Measurements from ENCODE around the gene IHH. TPM values are rescaled to one million over a fixed set of nuclear protein-coding genes. Genes with fewer than 3 reads are reported as not detected.

The IHH gene
- total and polyA plus RNA-seq, 2 experiments from 2014 or later: 23.0 to 36.3 TPM

DNA sequence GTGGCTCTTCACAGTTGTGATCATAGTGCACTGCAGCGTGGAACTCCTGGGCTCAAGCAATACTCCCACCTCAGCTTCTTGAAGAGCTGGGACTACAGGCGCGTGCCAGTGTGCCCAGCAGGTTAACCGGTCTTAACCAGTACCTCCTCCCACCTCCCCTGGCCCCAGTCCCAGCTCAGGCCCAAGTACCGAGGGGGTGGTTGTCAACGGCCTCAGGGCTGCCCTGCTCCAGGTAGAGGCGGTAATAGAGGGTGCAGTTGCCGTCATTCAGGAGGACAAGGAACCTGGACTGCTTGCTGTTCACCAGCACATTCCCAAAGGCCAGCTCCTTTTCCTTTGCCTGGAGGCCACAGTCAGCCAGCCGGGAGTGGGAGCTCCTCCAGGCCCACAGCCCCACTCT is 39.1 kb downstream of the IHH start:
- no peaks in the 10 kb centered on the region for H3K4me1 ChIP-seq (ENCODE audit: insufficient read depth)
- no peak overlapping the region for H3K4me3 ChIP-seq
- no peak overlapping the region for H3K27ac ChIP-seq
- H3K36me3 ChIP-seq (replicated peaks; ENCODE audit: insufficient read depth, low read depth): no peaks in the 10 kb centered on the region
- 75% methylated on average over 9 of the region's 9 CpGs for WGBS (ENCODE audit: low lambda C conversion rate, missing lambda C conversion rate)
- no peaks in the 10 kb centered on the region for H4K20me1 ChIP-seq (ENCODE audit: insufficient read depth, poor library complexity, severe bottlenecking)
- no peak overlapping the region for H3K4me2 ChIP-seq
- H3K79me2 ChIP-seq: no peaks in the 10 kb centered on the region
- H3K27me3 ChIP-seq: no peaks in the 10 kb centered on the region
- no peak for DNase-seq (ENCODE audit: low spot score)
- no peak overlapping the region for H2AFZ ChIP-seq
- no peak for TF ChIP-seq CTCF (IDR thresholded peaks at IDR 0.05; ENCODE audit: poor library complexity)
- no peak for TF ChIP-seq EZH2 (IDR thresholded peaks at IDR 0.05; ENCODE audit: borderline replicate concordance)
- no peak for TF ChIP-seq EZH2phosphoT487 (IDR thresholded peaks at IDR 0.05; ENCODE audit: low read depth, severe bottlenecking, unreplicated experiment)
- H3K9me2 ChIP-seq (replicated peaks; ENCODE audit: insufficient read depth): no peaks in the 10 kb centered on the region
- no peaks in the 10 kb centered on the region for H3K9me3 ChIP-seq (ENCODE audit: low read depth)

- no peak overlapping the region for H3K4me2 ChIP-seq
- H3K79me2 ChIP-seq: no peaks in the 10 kb centered on the region
- no peak overlapping the region for H2AFZ ChIP-seq
- TF ChIP-seq EZH2 (IDR thresholded peaks at IDR 0.05; ENCODE audit: borderline replicate concordance) (no peak), CTCF (IDR thresholded peaks at IDR 0.05; ENCODE audit: poor library complexity) (no peak), EZH2phosphoT487 (IDR thresholded peaks at IDR 0.05; ENCODE audit: low read depth, severe bottlenecking, unreplicated experiment) (no peak)
- H3K36me3 ChIP-seq (replicated peaks; ENCODE audit: insufficient read depth, low read depth): no peaks in the 10 kb centered on the region
- WGBS (ENCODE audit: low lambda C conversion rate, missing lambda C conversion rate): 73% methylated on average over 11 of the region's 11 CpGs
- no peaks in the 10 kb centered on the region for H3K27me3 ChIP-seq
- no peak overlapping the region for H3K27ac ChIP-seq
- H3K9me3 ChIP-seq (ENCODE audit: low read depth): no peaks in the 10 kb centered on the region
- H4K20me1 ChIP-seq (ENCODE audit: insufficient read depth, poor library complexity, severe bottlenecking): no peaks in the 10 kb centered on the region
- H3K9me2 ChIP-seq (replicated peaks; ENCODE audit: insufficient read depth): no peaks in the 10 kb centered on the region
- no peak overlapping the region for H3K4me3 ChIP-seq
- no peak for DNase-seq (ENCODE audit: low spot score)
- H3K4me1 ChIP-seq (ENCODE audit: insufficient read depth): no peaks in the 10 kb centered on the region
Measured at GRCh38 chr2:219020604-219021365, 39.9 kb downstream of the IHH start.

DNA sequence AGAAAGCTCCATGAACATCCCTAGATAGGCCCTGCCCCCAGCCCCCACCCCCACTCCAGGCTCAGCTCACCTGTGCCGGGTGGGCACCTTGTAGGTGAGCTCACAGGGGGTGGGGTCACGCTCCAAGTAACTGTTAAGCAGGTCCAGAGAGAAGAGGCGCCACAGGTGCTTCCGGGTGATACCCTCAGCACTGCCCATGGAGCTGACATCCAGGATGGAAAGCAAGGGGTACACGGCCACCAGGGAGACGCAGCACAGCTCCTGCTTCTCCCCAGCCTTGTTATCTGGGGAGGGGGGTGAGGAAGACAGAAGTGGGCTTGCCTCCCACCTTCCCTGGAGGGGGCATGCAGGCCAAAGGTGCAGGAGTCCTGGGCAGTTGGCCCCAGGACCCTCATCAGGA is 41.3 kb downstream of the IHH start:
- WGBS (ENCODE audit: low lambda C conversion rate, missing lambda C conversion rate): 86% methylated on average over 6 of the region's 6 CpGs
- no peaks in the 10 kb centered on the region for H3K79me2 ChIP-seq
- H3K9me2 ChIP-seq (replicated peaks; ENCODE audit: insufficient read depth): no peaks in the 10 kb centered on the region
- no peaks in the 10 kb centered on the region for H3K4me1 ChIP-seq (ENCODE audit: insufficient read depth)
- H3K27ac ChIP-seq: no peak overlapping the region
- no peaks in the 10 kb centered on the region for H3K9me3 ChIP-seq (ENCODE audit: low read depth)
- H3K36me3 ChIP-seq (replicated peaks; ENCODE audit: insufficient read depth, low read depth): no peaks in the 10 kb centered on the region
- H3K27me3 ChIP-seq: no peaks in the 10 kb centered on the region
- TF ChIP-seq EZH2phosphoT487 (IDR thresholded peaks at IDR 0.05; ENCODE audit: low read depth, severe bottlenecking, unreplicated experiment) (no peak), CTCF (IDR thresholded peaks at IDR 0.05; ENCODE audit: poor library complexity) (no peak), EZH2 (IDR thresholded peaks at IDR 0.05; ENCODE audit: borderline replicate concordance) (no peak)
- no peaks in the 10 kb centered on the region for H4K20me1 ChIP-seq (ENCODE audit: insufficient read depth, poor library complexity, severe bottlenecking)
- no peak overlapping the region for H3K4me3 ChIP-seq
- no peak for DNase-seq (ENCODE audit: low spot score)
- no peak overlapping the region for H3K4me2 ChIP-seq
- H2AFZ ChIP-seq: no peak overlapping the region
